WTC11 (cell line): Measurements from ENCODE around the gene PHOSPHO1. TPM values are rescaled to one million over a fixed set of nuclear protein-coding genes. Genes with fewer than 3 reads are reported as not detected.
"Not testable (repeated sequence)": the region's sequence is repeated elsewhere in the genome, so short reads cannot be mapped to it uniquely, and the experiment has no call there.

ENCODE experiments used
- ATAC-seq: fragments of 200-7000 bp; cut with Tn5 transposase; 2 replicates; pipeline ENCODE4 v1.10.0; 2021; ENCODE audit warnings: mild to moderate bottlenecking, moderate library complexity
- CTCF ChIA-PET: fragments of 300-600 bp; sonication (Branson Sonifier 250); formaldehyde crosslinking; loops from one replicate; lab custom pipeline; 2021; ENCODE audit warnings: antibody characterized with exemption; lab: Charles Lee
- POLR2A ChIA-PET: fragments of 350-600 bp; sonication (Branson Sonifier 250); formaldehyde crosslinking; loops from one replicate; lab custom pipeline; 2021; ENCODE audit warnings: antibody characterized with exemption; lab: Charles Lee
- DNase-seq: peaks from one replicate; pipeline ENCODE4 v3.0.0; 2021; ENCODE audit warnings: low spot score
- H3K27ac Mint-ChIP-seq: 2 replicates; pipeline ENCODE4 v1.8.0; 2021; ENCODE audit warnings: mixed read lengths
- H3K27me3 Mint-ChIP-seq: 2 replicates; pipeline ENCODE4 v1.8.0; 2021; ENCODE audit warnings: low read depth, mild to moderate bottlenecking, moderate library complexity, mixed read lengths
- H3K36me3 Mint-ChIP-seq: 2 replicates; pipeline ENCODE4 v1.8.0; 2021; ENCODE audit warnings: mixed read lengths
- H3K4me1 Mint-ChIP-seq: 2 replicates; pipeline ENCODE4 v1.8.0; 2022; ENCODE audit warnings: mixed read lengths
- H3K4me3 Mint-ChIP-seq: 2 replicates; pipeline ENCODE4 v1.8.0; 2021; ENCODE audit warnings: mild to moderate bottlenecking, moderate library complexity, mixed read lengths
- H3K9me3 Mint-ChIP-seq: 2 replicates; pipeline ENCODE4 v1.8.0; 2021; ENCODE audit warnings: mixed read lengths
- EMX1 ChIP-seq: fragments of 250-450 bp; sonication (Bioruptor Pico); IDR thresholded peaks from 2 replicates; pipeline ENCODE4 v1.8.0; 2021; ENCODE audit warnings: mild to moderate bottlenecking
- GABPB1 ChIP-seq: sonication (generic); formaldehyde crosslinking; IDR thresholded peaks from 2 replicates; pipeline ENCODE4 v1.8.1; 2023; ENCODE audit warnings: mild to moderate bottlenecking, missing genetic modification reagents
- GTF2I ChIP-seq: fragments of 250-450 bp; sonication (Bioruptor Pico); conservative IDR thresholded peaks from 2 replicates; pipeline ENCODE4 v1.4.0; 2021; ENCODE audit warnings: mild to moderate bottlenecking
- PRRX2 ChIP-seq: fragments of 250-450 bp; sonication (Bioruptor Pico); IDR thresholded peaks from 2 replicates; pipeline ENCODE4 v1.8.0; 2021; ENCODE audit warnings: mild to moderate bottlenecking
- RORB ChIP-seq: fragments of 250-450 bp; sonication (Bioruptor Pico); IDR thresholded peaks from 2 replicates; pipeline ENCODE4 v1.9.0; 2021; ENCODE audit warnings: mild to moderate bottlenecking
- SOX15 ChIP-seq: fragments of 250-450 bp; sonication (Bioruptor Pico); IDR thresholded peaks from 2 replicates; pipeline ENCODE4 v1.9.0; 2021; ENCODE audit warnings: mild to moderate bottlenecking
- ZBTB21 ChIP-seq: sonication (generic); formaldehyde crosslinking; IDR thresholded peaks from 2 replicates; pipeline ENCODE4 v1.8.1; 2023; ENCODE audit warnings: mild to moderate bottlenecking, missing genetic modification reagents, borderline replicate concordance
- ZNF219 ChIP-seq: sonication (generic); formaldehyde crosslinking; IDR thresholded peaks from 2 replicates; pipeline ENCODE4 v1.8.0; 2023; ENCODE audit warnings: missing genetic modification reagents, mild to moderate bottlenecking, borderline replicate concordance
- ZNF232 ChIP-seq: sonication (generic); formaldehyde crosslinking; IDR thresholded peaks from 2 replicates; pipeline ENCODE4 v1.8.0; 2022; ENCODE audit warnings: mild to moderate bottlenecking, missing genetic modification reagents
- ZNF263 ChIP-seq: sonication (generic); formaldehyde crosslinking; IDR thresholded peaks from 2 replicates; pipeline ENCODE4 v1.8.1; 2022; ENCODE audit warnings: low read depth, mild to moderate bottlenecking, moderate library complexity, missing genetic modification reagents
- ZNF423 ChIP-seq: fragments of 250-450 bp; sonication (Bioruptor Pico); IDR thresholded peaks from 2 replicates; pipeline ENCODE4 v2.1.2; 2022; ENCODE audit warnings: mild to moderate bottlenecking, moderate library complexity
- total RNA-seq: library from RNA; stranded (reverse); gene quantifications from 3 replicates; pipeline ENCODE4 v1.2.3, GENCODE V29; 2021
- TF ChIP-seq, protein P1 (sequence below): fragments of 250-450 bp; sonication (Bioruptor Pico); IDR thresholded peaks from 2 replicates; pipeline ENCODE4 v2.1.2; 2022; ENCODE audit warnings: mild to moderate bottlenecking, moderate library complexity
- TF ChIP-seq, protein P2 (sequence below): fragments of 250-450 bp; sonication (Bioruptor Pico); IDR thresholded peaks from 2 replicates; pipeline ENCODE4 v1.9.0; 2021; ENCODE audit warnings: mild to moderate bottlenecking
- TF ChIP-seq, protein P3 (sequence below): sonication (generic); formaldehyde crosslinking; IDR thresholded peaks from 2 replicates; pipeline ENCODE4 v1.8.0; 2022; ENCODE audit warnings: mild to moderate bottlenecking, missing genetic modification reagents
- TF ChIP-seq, protein P4 (sequence below): sonication (generic); formaldehyde crosslinking; IDR thresholded peaks from 2 replicates; pipeline ENCODE4 v1.8.0; 2023; ENCODE audit warnings: missing genetic modification reagents
- TF ChIP-seq, protein P5 (sequence below): sonication (generic); formaldehyde crosslinking; conservative IDR thresholded peaks from 2 replicates; pipeline ENCODE4 v1.8.1; 2022; ENCODE audit warnings: mild to moderate bottlenecking, missing genetic modification reagents
- TF ChIP-seq, protein P6 (sequence below): fragments of 250-450 bp; sonication (Bioruptor Pico); IDR thresholded peaks from 2 replicates; pipeline ENCODE4 v1.8.0; 2021; ENCODE audit warnings: mild to moderate bottlenecking
- TF ChIP-seq, protein P7 (sequence below): sonication (generic); formaldehyde crosslinking; IDR thresholded peaks from 2 replicates; pipeline ENCODE4 v1.8.1; 2022; ENCODE audit warnings: low read depth, missing genetic modification reagents, borderline replicate concordance
- TF ChIP-seq, protein P8 (sequence below): sonication (generic); formaldehyde crosslinking; IDR thresholded peaks from 2 replicates; pipeline ENCODE4 v1.8.1; 2022; ENCODE audit warnings: mild to moderate bottlenecking, missing genetic modification reagents, moderate library complexity, borderline replicate concordance

PHOSPHO1 gene
- total RNA-seq, 1 experiment from 2014 or later: 0.81 TPM

DNA sequence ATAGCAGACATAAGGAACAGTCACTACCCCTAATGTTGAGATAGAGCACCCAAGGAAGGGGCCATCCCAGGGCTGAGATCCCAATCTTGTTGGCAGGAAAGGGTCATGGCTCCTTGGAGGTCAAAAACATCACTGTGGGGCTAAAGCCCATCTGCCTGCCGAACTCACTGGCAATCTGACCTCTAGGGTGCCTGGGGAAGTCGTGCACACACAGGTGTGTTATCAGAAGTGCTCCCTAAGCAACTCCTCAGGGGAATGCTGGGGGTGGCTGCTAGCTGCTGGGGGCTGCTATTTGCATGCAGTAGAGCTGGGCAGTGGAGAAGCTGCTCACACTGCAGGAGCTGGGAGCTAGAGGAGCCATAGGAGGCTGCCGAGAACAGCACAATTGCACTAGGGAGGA is 47.5 kb upstream of the PHOSPHO1 start (continued):
- TF ChIP-seq, protein P1, sequence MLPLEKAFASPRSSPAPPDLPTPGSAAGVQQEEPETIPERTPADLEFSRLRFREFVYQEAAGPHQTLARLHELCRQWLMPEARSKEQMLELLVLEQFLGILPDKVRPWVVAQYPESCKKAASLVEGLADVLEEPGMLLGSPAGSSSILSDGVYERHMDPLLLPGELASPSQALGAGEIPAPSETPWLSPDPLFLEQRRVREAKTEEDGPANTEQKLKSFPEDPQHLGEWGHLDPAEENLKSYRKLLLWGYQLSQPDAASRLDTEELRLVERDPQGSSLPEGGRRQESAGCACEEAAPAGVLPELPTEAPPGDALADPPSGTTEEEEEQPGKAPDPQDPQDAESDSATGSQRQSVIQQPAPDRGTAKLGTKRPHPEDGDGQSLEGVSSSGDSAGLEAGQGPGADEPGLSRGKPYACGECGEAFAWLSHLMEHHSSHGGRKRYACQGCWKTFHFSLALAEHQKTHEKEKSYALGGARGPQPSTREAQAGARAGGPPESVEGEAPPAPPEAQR: no peak
- no peak for TF ChIP-seq ZNF423 (CRISPR knock-in tag)
- TF ChIP-seq, protein P2, sequence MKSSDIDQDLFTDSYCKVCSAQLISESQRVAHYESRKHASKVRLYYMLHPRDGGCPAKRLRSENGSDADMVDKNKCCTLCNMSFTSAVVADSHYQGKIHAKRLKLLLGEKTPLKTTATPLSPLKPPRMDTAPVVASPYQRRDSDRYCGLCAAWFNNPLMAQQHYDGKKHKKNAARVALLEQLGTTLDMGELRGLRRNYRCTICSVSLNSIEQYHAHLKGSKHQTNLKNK (CRISPR knock-in tag): no peak
- TF ChIP-seq ZNF263 (CRISPR knock-in tag): no peak
- TF ChIP-seq, all 79 proteins: peak for 0

DNA sequence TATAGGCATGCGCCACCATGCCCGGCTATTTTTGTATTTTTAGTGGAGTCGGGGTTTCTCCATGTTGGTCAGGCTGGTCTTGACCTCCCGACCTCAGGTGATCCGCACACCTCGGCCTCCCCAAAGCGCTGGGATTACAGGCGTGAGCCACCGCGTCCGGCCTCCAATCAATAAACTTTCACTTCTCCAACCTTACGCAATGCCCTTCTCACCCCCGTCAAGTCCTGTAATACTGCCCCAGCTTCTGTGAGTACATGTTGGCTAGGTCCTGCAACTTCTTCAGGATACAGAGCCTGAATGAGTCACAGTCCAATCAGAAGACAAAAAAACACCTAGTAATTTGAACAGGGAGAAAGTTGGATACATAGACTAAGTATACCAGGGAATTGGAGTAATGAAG is 47.1 kb upstream of the PHOSPHO1 start:
- Mint-ChIP-seq H3K27me3 (no peaks in the 10 kb centered on the region; the same call in 1 of the 2 replicates), H3K36me3 (no peaks in the 10 kb centered on the region), H3K9me3 (no peaks in the 10 kb centered on the region), H3K4me1 (peaks cover 23% of the 10 kb centered on the region), H3K4me3 (no peak overlapping the region), H3K27ac (peak overlapping the region; percentile 5; the same call in 1 of the 2 replicates)
- no peak for TF ChIP-seq RORB
- TF ChIP-seq GABPB1 (CRISPR knock-in tag): 0 out of 2 replicates have a peak, but pooled peaks have one; percentile 29
- POLR2A ChIA-PET: no interaction called here
- no peak for ATAC-seq
- CTCF ChIA-PET: interaction anchor here (1.8 to 3.1 kb wide), 3 partner anchors 13 to 23 kb away, joined by 6 to 29 read pairs (median 19); no protein-coding TSS in a partner anchor
- DNase-seq: no peak

DNA sequence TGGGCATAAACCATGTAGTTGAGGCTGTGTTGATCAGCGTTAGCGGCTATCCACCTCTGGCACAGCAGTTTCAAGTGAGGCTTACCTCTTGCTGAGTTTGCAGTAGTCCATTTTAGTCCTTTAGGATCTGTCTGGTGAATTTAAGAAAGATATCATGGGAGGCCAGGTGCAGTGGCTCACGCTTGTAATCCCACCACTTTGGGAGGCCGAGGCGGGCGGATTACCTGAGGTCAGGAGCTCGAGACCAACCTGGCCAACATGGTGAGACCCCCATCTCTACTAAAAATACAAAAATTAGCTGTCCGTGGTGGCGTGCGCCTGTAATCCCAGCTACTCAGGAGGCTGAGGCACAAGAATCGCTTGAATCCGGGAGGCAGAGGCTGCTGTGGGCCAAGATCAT is 45.4 kb upstream of the PHOSPHO1 start:
- POLR2A ChIA-PET, H3K36me3 Mint-ChIP-seq, ATAC-seq, H3K9me3 Mint-ChIP-seq, H3K27ac Mint-ChIP-seq, H3K27me3 Mint-ChIP-seq, DNase-seq, H3K4me3 Mint-ChIP-seq: not testable (repeated sequence)
- peaks cover 23% of the 10 kb centered on the region for H3K4me1 Mint-ChIP-seq
- CTCF ChIA-PET: interaction anchor here (0.6 to 3.1 kb wide), 22 partner anchors 8 to 721 kb away, joined by 3 to 29 read pairs (median 6); partner anchors contain the start of gene PHOSPHO1

DNA sequence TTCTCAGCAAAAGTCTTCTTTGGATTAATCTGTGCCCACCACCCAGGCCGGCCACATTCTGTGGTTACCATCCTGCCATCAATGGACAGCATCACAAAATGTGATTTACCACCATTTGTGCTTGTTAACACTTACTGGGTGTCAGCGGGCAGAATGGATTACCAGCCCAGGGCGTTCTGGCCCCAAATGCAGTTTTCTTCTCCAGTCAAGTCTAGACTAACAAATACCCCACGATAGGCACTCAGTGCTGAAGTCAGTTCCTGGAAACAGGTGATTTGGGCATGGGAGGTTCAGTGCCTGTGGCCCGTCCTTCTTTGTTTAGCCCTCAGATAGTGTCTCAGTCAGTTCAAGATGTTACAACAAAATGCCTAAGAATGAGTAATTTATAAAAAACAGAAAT is 38.8 kb upstream of the PHOSPHO1 start:
- no peaks in the 10 kb centered on the region for H3K27me3 Mint-ChIP-seq
- no peaks in the 10 kb centered on the region for H3K9me3 Mint-ChIP-seq
- no peak for ATAC-seq
- H3K4me3 Mint-ChIP-seq: no peak overlapping the region
- no peak for DNase-seq
- H3K4me1 Mint-ChIP-seq: no peaks in the 10 kb centered on the region
- ChIA-PET CTCF (no interaction called here), POLR2A (no interaction called here)
- H3K36me3 Mint-ChIP-seq: no peaks in the 10 kb centered on the region
- H3K27ac Mint-ChIP-seq: no peak overlapping the region
- no peak for TF ChIP-seq ZNF263 (CRISPR knock-in tag)
- no peak for TF ChIP-seq PRRX2
- TF ChIP-seq, protein P3, sequence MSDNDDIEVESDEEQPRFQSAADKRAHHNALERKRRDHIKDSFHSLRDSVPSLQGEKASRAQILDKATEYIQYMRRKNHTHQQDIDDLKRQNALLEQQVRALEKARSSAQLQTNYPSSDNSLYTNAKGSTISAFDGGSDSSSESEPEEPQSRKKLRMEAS (CRISPR knock-in tag): no peak
- no peak for TF ChIP-seq EMX1 (CRISPR knock-in tag)
- TF ChIP-seq ZNF219 (CRISPR knock-in tag): no peak

DNA sequence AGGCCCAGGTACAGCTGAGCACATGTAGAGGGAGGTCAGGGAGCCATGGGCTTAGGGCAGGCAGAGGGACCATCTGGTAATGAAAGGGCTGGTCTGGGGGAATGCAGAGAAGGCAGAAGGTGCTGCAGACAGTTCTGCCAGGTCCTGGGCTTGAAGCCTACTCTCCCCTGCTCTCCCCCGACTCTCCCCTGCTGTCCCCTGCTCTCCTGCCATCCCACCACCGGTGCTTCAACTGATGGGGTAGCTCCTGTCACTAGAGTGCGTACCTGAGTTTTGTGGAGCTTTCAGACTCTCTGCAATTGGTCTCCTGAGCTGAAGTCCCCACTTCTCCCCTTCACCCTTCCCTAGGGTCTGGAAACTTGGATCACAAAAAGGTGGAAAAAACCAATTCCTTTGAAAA is 37.3 kb upstream of the PHOSPHO1 start:
- Mint-ChIP-seq H3K36me3 (no peaks in the 10 kb centered on the region), H3K4me1 (no peaks in the 10 kb centered on the region), H3K9me3 (no peaks in the 10 kb centered on the region), H3K27me3 (no peaks in the 10 kb centered on the region), H3K27ac (no peak overlapping the region), H3K4me3 (no peak overlapping the region)
- CTCF ChIA-PET: interaction anchor here (1.0 to 1.5 kb wide), 5 partner anchors 8 to 140 kb away, joined by 3 to 16 read pairs (median 5); no protein-coding TSS in a partner anchor
- POLR2A ChIA-PET: no interaction called here
- peak; percentile 48 for ATAC-seq
- DNase-seq: no peak
- TF ChIP-seq, protein P4, sequence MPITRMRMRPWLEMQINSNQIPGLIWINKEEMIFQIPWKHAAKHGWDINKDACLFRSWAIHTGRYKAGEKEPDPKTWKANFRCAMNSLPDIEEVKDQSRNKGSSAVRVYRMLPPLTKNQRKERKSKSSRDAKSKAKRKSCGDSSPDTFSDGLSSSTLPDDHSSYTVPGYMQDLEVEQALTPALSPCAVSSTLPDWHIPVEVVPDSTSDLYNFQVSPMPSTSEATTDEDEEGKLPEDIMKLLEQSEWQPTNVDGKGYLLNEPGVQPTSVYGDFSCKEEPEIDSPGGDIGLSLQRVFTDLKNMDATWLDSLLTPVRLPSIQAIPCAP: no peak
- no peak for TF ChIP-seq GTF2I (CRISPR knock-in tag)
- TF ChIP-seq ZNF232 (CRISPR knock-in tag): no peak
- no peak for TF ChIP-seq ZBTB21
- TF ChIP-seq, protein P5, sequence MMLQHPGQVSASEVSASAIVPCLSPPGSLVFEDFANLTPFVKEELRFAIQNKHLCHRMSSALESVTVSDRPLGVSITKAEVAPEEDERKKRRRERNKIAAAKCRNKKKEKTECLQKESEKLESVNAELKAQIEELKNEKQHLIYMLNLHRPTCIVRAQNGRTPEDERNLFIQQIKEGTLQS (CRISPR knock-in tag): no peak
- TF ChIP-seq, protein P6, sequence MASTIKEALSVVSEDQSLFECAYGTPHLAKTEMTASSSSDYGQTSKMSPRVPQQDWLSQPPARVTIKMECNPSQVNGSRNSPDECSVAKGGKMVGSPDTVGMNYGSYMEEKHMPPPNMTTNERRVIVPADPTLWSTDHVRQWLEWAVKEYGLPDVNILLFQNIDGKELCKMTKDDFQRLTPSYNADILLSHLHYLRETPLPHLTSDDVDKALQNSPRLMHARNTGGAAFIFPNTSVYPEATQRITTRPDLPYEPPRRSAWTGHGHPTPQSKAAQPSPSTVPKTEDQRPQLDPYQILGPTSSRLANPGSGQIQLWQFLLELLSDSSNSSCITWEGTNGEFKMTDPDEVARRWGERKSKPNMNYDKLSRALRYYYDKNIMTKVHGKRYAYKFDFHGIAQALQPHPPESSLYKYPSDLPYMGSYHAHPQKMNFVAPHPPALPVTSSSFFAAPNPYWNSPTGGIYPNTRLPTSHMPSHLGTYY (CRISPR knock-in tag): no peak
- TF ChIP-seq, protein P7, sequence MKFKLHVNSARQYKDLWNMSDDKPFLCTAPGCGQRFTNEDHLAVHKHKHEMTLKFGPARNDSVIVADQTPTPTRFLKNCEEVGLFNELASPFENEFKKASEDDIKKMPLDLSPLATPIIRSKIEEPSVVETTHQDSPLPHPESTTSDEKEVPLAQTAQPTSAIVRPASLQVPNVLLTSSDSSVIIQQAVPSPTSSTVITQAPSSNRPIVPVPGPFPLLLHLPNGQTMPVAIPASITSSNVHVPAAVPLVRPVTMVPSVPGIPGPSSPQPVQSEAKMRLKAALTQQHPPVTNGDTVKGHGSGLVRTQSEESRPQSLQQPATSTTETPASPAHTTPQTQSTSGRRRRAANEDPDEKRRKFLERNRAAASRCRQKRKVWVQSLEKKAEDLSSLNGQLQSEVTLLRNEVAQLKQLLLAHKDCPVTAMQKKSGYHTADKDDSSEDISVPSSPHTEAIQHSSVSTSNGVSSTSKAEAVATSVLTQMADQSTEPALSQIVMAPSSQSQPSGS (CRISPR knock-in tag): no peak
- TF ChIP-seq SOX15 (CRISPR knock-in tag): no peak
- TF ChIP-seq, protein P8, sequence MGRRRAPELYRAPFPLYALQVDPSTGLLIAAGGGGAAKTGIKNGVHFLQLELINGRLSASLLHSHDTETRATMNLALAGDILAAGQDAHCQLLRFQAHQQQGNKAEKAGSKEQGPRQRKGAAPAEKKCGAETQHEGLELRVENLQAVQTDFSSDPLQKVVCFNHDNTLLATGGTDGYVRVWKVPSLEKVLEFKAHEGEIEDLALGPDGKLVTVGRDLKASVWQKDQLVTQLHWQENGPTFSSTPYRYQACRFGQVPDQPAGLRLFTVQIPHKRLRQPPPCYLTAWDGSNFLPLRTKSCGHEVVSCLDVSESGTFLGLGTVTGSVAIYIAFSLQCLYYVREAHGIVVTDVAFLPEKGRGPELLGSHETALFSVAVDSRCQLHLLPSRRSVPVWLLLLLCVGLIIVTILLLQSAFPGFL (CRISPR knock-in tag): no peak
